GM18499 (cell line): Measurements from ENCODE around the gene TAS2R20.

Experiments used
- ATAC-seq: cut with Tn5 transposase; IDR thresholded peaks from one replicate; pipeline ENCODE4 v1.9.1; 2021; ENCODE audit warnings: moderate number of reproducible peaks; ENCODE audit not compliant: insufficient read depth, unreplicated experiment

TAS2R20 gene

DNA sequence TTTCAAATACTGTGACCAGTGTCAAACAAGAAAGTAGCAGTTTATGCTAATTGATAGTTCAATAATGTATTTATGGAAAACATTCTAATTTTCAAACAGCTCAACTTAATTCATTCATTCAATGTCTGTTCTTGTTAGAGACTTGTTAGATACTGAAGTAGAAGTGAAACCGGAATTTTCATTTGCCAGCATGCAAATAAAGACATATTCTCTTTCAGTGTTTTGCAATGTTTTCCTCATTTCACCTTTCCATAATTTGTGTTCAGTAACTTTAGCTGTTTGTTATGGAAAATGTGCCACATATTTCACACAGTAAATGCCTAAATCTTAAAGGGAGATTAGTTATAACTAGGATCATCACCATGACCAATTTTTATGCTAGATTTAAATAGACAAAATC lies 32.6 kb downstream of the TAS2R20 start:
- ATAC-seq, result no peak

DNA sequence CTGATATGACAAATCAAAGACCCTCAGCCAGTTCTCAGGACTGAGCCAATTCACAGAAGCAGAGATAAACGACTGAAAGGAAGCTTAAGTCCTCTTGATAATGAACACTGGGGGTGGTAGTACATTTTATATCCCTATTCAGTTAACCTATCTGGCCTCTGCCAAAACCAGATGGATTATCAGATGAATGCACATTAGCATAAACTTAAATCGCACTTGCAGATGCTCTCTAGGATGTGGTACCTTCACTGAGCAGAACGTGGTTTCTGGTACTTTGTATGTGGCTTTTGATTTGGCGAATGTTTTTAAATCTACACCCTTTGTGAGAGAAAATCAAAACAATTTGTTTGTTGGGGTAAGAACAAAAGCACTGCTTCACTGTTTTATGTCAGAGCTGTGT lies 37.9 kb downstream of the TAS2R20 start:
- ATAC-seq, result no peak

DNA sequence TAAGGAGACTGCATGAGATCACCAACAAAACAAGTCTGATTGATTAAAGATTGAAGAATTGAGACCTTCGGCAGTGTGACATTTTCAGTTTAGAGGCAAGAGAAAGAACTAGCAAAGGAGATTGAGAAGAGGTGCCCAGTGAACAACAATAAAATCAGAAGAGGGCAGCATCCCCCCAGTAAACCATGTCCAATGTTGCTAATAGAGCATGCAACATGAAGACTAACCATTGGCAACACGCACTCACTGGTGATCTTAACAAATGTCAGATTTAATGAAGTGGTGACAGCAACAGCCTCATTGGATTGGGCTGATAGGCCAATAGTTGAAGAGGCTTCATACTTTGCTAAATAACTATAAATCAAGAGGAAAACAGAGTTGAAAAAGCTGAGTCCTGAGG lies 38.3 kb downstream of the TAS2R20 start:
- no peak for ATAC-seq

DNA sequence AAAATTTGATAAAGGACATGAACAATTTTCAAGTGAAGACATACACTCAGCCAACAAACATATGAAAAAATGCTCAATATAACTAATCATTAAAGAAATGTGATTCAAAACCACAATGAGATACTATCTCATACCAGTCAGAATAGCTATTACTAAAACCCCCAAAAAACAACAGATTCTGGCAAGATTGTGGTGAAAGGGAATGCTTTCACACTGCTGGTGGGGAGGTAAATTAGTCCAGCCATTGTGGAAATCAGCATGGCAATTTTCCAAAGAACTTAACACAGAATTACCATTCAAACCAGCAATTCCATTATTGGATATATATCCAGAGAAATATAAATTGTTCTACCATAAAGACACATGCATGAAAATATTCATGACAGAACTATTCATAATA lies 40.4 kb downstream of the TAS2R20 start:
- ATAC-seq, result no peak

DNA sequence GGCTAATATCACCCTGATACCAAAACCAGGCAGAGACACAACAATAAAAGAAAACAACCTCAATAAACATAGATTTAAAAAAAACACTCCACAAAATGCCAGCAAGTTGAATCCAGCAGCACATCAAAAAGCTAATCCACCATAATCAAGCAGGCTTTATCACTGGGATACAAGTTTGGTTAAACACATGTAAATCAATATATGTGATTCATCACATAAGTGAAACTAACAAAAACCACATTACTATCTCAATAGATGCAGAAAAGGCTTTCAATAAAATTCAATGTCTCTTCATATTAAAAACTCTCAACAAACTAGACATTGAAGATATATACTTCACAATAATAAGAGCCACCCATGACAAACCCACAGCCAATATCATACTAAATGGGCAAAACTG lies 42.0 kb downstream of the TAS2R20 start:
- no peak for ATAC-seq

DNA sequence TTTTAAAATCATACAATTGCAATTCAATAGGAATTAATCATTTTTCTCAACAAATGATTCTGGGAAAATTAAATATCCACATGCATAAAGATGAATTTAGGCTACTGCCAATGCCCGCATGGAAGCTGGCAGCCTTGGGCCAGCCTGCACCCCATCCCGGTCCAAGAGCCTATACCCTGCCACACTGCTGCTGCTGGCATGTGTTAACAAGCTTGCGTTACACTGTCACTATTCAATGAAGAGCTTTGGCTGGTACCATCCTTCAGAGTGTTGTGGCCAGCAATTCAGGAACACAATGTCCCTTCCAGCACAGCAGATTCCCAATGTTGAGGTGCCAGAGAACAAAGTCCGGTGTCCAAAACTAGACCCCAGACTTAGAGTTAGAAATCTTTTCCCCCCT lies 45.5 kb downstream of the TAS2R20 start:
- no peak for ATAC-seq
